Tibial artery (tissue), 4 donors: ENCODE measurements around the gene GRID2.

Experiments
- DNase-seq, 2 donors: peaks; one replicate each; pipeline ENCODE4 v3.0.0-alpha.2; 2019
- H3K27ac ChIP-seq, 2 donors: fragments of 200-600 bp; sonication (generic) in 1 of 2; 1 replicate in 1 of 2; 2 replicates in 1 of 2; pipeline ENCODE4 v1.5.1; 2018 to 2019; ENCODE audit warnings: mild to moderate bottlenecking in 1 of 2
- H3K27me3 ChIP-seq, 2 donors: fragments of 200-600 bp; sonication (generic) in 1 of 2; one replicate each; pipeline versions ENCODE4 v1.5.1 to v1.6.0; 2016 to 2019
- H3K36me3 ChIP-seq, 3 donors: fragments of 200-600 bp; sonication (generic) in 2 of 3; one replicate each; pipeline ENCODE4 v1.5.1; 2016 to 2019; ENCODE audit warnings: mild to moderate bottlenecking in 2 of 3
- H3K4me1 ChIP-seq, 4 donors: fragments of 200-600 bp; sonication (generic) in 2 of 4; 1 replicate in 3 of 4; 2 replicates in 1 of 4; pipeline ENCODE4 v1.5.1; 2016 to 2019
- H3K4me3 ChIP-seq, 2 donors: fragments of 200-600 bp; sonication (generic) in 1 of 2; 1 replicate in 1 of 2; 2 replicates in 1 of 2; pipeline ENCODE4 v1.5.1; 2018 to 2019; ENCODE audit warnings: mild to moderate bottlenecking in 2 of 2
- H3K9me3 ChIP-seq, 3 donors: fragments of 200-600 bp; sonication (generic) in 1 of 3; one replicate each; pipeline ENCODE4 v1.5.1; 2016 to 2019
- intact Hi-C: fragments of 100-400 bp; cut with DNase I; formaldehyde crosslinking; loops from one replicate; pipeline ENCODE4 v1.15.0; 2023; ENCODE audit warnings: low total_unique reads
- TF ChIP-seq, protein P1 (sequence below), 2 experiments: fragments of 200-600 bp in 1 of 2; fragments of 450-650 bp in 1 of 2; IDR thresholded peaks; one replicate each; pipeline ENCODE4 v1.5.1; 2017 to 2019; ENCODE audit warnings: antibody characterized with exemption in 2 of 2, mild to moderate bottlenecking in 1 of 2, moderate library complexity in 1 of 2

The GRID2 gene

DNA sequence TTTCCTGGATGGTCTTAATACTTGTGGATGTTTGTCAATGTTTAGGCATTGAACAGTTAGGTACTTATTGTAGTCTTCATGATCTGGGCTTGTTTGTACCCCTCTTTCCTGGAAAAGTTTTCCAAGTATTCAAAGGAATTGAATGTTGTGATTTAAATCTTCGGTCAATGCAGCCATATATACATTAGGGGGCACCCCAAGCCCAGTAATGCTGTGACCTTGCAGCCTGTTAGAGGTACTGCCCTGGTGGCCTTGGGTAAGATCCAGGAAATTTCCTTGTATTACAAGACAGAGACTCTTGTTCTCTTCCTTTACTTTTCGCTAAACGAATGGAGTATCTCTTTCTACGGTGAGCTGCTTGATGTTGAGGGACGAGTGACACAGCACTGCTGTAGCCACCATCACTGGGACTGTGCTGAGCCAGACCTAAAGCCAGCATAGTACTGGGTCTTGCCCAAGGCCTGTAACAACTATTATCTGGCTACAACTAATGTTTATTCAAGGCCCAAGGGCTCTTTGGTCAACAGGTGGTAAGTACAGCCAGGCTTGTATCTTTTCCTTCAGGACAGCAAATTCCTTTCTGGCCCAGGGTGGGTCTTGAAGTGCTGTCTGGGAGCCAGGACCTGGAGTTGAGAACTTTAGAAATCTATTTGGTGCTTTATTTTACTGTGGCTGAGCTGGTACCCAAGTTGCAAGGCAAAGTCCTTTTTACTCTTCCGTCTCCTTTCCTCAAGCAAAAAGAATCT is 1406.5 kb downstream of the GRID2 start:
- Histone ChIP-seq H3K36me3 (no peaks in the 10 kb centered on the region), H3K27ac (no peak overlapping the region), H3K4me1 (no peaks in the 10 kb centered on the region), H3K4me3 (no peak overlapping the region), H3K27me3 (no peaks in the 10 kb centered on the region), H3K9me3 (no peaks in the 10 kb centered on the region)
- intact Hi-C loops = no loop called here
- DNase-seq = no peak
- TF ChIP-seq, protein P1, sequence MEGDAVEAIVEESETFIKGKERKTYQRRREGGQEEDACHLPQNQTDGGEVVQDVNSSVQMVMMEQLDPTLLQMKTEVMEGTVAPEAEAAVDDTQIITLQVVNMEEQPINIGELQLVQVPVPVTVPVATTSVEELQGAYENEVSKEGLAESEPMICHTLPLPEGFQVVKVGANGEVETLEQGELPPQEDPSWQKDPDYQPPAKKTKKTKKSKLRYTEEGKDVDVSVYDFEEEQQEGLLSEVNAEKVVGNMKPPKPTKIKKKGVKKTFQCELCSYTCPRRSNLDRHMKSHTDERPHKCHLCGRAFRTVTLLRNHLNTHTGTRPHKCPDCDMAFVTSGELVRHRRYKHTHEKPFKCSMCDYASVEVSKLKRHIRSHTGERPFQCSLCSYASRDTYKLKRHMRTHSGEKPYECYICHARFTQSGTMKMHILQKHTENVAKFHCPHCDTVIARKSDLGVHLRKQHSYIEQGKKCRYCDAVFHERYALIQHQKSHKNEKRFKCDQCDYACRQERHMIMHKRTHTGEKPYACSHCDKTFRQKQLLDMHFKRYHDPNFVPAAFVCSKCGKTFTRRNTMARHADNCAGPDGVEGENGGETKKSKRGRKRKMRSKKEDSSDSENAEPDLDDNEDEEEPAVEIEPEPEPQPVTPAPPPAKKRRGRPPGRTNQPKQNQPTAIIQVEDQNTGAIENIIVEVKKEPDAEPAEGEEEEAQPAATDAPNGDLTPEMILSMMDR (IDR thresholded peaks at IDR 0.05) = no peak

- no peaks in the 10 kb centered on the region for H3K9me3 ChIP-seq
- H3K27me3 ChIP-seq = no peaks in the 10 kb centered on the region
- no peaks in the 10 kb centered on the region for H3K36me3 ChIP-seq
- H3K27ac ChIP-seq = no peak overlapping the region
- no peak overlapping the region for H3K4me3 ChIP-seq
- intact Hi-C loops = no loop called here
- no peak for DNase-seq
- no peaks in the 10 kb centered on the region for H3K4me1 ChIP-seq
- TF ChIP-seq, protein P1 (IDR thresholded peaks at IDR 0.05) = no peak
Measured at GRCh38 chr4:93710847-93711430, 1407.2 kb downstream of the GRID2 start.

DNA sequence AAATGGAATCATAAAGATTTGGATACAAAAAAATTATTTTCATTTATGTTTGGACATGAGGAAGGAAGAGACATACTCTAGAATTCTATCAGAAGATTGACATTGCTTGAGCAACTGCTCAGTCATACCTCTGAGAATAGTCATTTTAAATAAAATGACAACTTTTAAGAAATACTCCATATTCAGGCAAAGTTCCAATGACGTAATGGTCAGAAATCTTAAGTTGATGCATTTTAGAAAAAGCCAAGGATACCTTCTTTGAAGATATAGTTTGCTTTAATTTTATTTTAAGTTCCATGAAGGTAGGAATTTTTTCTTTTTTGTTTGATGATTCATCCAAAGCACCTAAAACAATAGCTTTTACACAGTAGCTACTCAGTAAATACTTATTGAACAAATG is 1414.5 kb downstream of the GRID2 start:
- TF ChIP-seq, protein P1 (IDR thresholded peaks at IDR 0.05) = no peak
- no peak for DNase-seq

DNA sequence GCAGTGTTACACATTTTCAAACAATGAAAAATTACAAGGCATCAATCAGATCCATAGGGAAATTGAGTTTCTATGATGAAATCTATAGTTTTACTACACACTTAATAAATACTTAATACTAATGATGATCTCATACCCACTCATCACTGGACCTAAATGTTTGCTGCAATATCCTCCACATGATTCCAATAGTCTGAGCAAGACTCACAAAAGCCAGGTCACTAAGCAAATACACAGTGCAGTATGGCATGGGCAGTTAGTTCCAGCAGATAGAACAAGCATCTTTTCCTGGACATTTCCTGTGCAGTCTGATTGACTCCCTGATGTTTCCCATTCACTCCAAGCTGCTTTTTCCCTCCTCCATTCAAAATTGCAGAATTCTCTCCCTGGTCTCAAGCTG is 1415.8 kb downstream of the GRID2 start:
- Histone ChIP-seq H3K27me3 (no peaks in the 10 kb centered on the region), H3K27ac (no peak overlapping the region), H3K4me1 (no peaks in the 10 kb centered on the region), H3K4me3 (no peak overlapping the region), H3K36me3 (no peaks in the 10 kb centered on the region), H3K9me3 (no peaks in the 10 kb centered on the region)
- intact Hi-C loops = no loop called here
- no peak for DNase-seq
- TF ChIP-seq, protein P1 (IDR thresholded peaks at IDR 0.05) = no peak

More for the DNA sequence above, 1414.5 kb downstream of the GRID2 start:
- H3K9me3 ChIP-seq = no peaks in the 10 kb centered on the region
- intact Hi-C loops = no loop called here
- H3K27ac ChIP-seq = no peak overlapping the region
- H3K27me3 ChIP-seq = no peaks in the 10 kb centered on the region
- no peak overlapping the region for H3K4me3 ChIP-seq
- no peaks in the 10 kb centered on the region for H3K4me1 ChIP-seq
- H3K36me3 ChIP-seq = no peaks in the 10 kb centered on the region

GRCh38 chr4:93722446-93722845 is 1418.7 kb downstream of the GRID2 start:
- no peaks in the 10 kb centered on the region for H3K36me3 ChIP-seq
- H3K4me3 ChIP-seq = no peak overlapping the region
- TF ChIP-seq, protein P1 (IDR thresholded peaks at IDR 0.05) = no peak
- no peaks in the 10 kb centered on the region for H3K4me1 ChIP-seq
- DNase-seq = no peak
- no peaks in the 10 kb centered on the region for H3K27me3 ChIP-seq
- H3K9me3 ChIP-seq = no peaks in the 10 kb centered on the region
- intact Hi-C loops = no loop called here
- no peak overlapping the region for H3K27ac ChIP-seq
